Osteocyte (in vitro differentiated cells): ENCODE data around the gene CEACAM19. TPM values are rescaled to one million over a fixed set of nuclear protein-coding genes. Genes with fewer than 3 reads are reported as not detected.
"Not testable (repeated sequence)": the region's sequence is repeated elsewhere in the genome, so short reads cannot be mapped to it uniquely, and the experiment has no call there.

Source experiments
- DNase-seq: peaks from one replicate; pipeline ENCODE4 v3.0.0; 2021; ENCODE audit warnings: mixed read lengths; ENCODE audit not compliant: unreplicated experiment; ENCODE audit errors: extremely low spot score
- H3K27ac Mint-ChIP-seq: one replicate; pipeline ENCODE4 v1.8.0; 2021; ENCODE audit warnings: mild to moderate bottlenecking, mixed read lengths; ENCODE audit not compliant: unreplicated experiment
- H3K27me3 Mint-ChIP-seq: one replicate; pipeline ENCODE4 v1.8.0; 2021; ENCODE audit warnings: mixed read lengths; ENCODE audit not compliant: unreplicated experiment
- H3K36me3 Mint-ChIP-seq: one replicate; pipeline ENCODE4 v1.8.0; 2021; ENCODE audit warnings: mixed read lengths; ENCODE audit not compliant: unreplicated experiment
- H3K4me1 Mint-ChIP-seq: one replicate; pipeline ENCODE4 v1.8.0; 2021; ENCODE audit warnings: mixed read lengths; ENCODE audit not compliant: unreplicated experiment
- H3K4me3 Mint-ChIP-seq: one replicate; pipeline ENCODE4 v1.8.0; 2021; ENCODE audit warnings: mild to moderate bottlenecking, moderate library complexity, mixed read lengths; ENCODE audit not compliant: unreplicated experiment
- H3K9me3 Mint-ChIP-seq: one replicate; pipeline ENCODE4 v1.8.0; 2021; ENCODE audit warnings: mixed read lengths; ENCODE audit not compliant: unreplicated experiment
- CTCF ChIP-seq: fragments of 200-600 bp; sonication (generic); IDR thresholded peaks from 2 replicates; pipeline ENCODE4 v1.5.0; 2021; ENCODE audit warnings: antibody characterized with exemption, mild to moderate bottlenecking, moderate library complexity
- total RNA-seq: library from RNA; stranded (reverse); gene quantifications from 2 replicates; pipeline ENCODE4 v1.2.1, GENCODE V29; 2021

The CEACAM19 gene
- total RNA-seq, 1 donor from 2014 or later: 7.4 TPM

GRCh38 chr19:44712864-44713515 lies 41.7 kb downstream of the CEACAM19 start:
- Mint-ChIP-seq H3K27ac (no peak overlapping the region), H3K27me3 (no peaks in the 10 kb centered on the region), H3K36me3 (no peaks in the 10 kb centered on the region), H3K4me1 (peaks cover 6% of the 10 kb centered on the region), H3K9me3 (peaks cover 5% of the 10 kb centered on the region), H3K4me3 (no peak overlapping the region)
- TF ChIP-seq CTCF: no peak
- DNase-seq: no peak

DNA sequence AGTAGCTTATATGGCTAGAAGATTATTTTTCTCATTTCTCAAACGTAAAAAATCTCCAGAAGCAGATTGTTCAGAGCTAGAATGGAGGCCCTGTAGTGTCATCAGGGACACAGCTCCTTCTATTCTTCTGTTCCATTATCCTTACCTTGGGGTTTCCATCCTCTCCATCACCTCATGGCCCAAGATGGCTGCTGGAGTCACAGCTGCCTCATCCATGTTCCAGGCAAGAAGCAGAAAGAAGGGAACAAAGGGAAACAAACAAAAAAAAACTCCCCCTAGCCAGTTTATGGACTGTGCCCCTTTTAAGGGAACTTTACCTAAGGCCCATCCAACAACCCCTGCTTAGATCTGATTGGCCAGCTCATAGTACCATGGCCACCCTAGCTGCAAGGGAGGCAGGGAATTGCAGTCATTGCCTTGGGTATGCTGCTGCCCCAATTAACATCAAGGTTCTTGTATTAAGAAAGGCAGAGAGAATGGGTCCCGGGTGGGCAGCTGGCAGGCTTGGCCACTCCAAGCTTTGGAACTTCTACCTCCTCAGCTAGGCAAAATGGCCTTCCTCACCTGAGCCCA lies 43.4 kb downstream of the CEACAM19 start:
- no peak overlapping the region for H3K27ac Mint-ChIP-seq

DNA sequence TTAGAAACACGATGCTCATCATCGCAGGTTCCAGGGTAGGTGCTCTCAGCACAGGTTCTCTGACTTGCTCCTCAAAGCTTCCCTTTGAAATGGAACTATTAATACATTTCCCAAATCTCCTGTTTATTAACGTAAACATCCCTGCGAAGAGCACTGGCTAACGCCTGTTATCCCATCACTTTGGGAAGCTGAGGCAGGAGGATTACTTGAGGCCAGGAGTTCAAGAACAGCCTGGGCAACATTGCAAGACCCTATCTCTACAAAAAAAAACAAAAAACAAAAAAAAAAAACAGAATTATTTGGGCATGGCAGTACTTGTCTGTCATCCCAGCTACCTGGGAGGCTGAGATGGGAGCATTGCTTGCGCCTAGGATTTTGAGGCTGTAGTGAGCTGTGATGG lies 46.3 kb downstream of the CEACAM19 start:
- Mint-ChIP-seq H3K9me3 (peaks cover 5% of the 10 kb centered on the region), H3K4me1 (peaks cover 30% of the 10 kb centered on the region), H3K36me3 (no peaks in the 10 kb centered on the region), H3K4me3 (no peak overlapping the region), H3K27me3 (no peaks in the 10 kb centered on the region), H3K27ac (no peak overlapping the region)
- DNase-seq: no peak
- TF ChIP-seq CTCF: no peak

More for the DNA sequence above, 43.4 kb downstream of the CEACAM19 start:
- H3K9me3 Mint-ChIP-seq: peaks cover 5% of the 10 kb centered on the region
- no peak for DNase-seq
- no peak overlapping the region for H3K4me3 Mint-ChIP-seq
- peaks cover 22% of the 10 kb centered on the region for H3K4me1 Mint-ChIP-seq
- no peak for TF ChIP-seq CTCF
- H3K36me3 Mint-ChIP-seq: no peaks in the 10 kb centered on the region
- H3K27me3 Mint-ChIP-seq: no peaks in the 10 kb centered on the region

DNA sequence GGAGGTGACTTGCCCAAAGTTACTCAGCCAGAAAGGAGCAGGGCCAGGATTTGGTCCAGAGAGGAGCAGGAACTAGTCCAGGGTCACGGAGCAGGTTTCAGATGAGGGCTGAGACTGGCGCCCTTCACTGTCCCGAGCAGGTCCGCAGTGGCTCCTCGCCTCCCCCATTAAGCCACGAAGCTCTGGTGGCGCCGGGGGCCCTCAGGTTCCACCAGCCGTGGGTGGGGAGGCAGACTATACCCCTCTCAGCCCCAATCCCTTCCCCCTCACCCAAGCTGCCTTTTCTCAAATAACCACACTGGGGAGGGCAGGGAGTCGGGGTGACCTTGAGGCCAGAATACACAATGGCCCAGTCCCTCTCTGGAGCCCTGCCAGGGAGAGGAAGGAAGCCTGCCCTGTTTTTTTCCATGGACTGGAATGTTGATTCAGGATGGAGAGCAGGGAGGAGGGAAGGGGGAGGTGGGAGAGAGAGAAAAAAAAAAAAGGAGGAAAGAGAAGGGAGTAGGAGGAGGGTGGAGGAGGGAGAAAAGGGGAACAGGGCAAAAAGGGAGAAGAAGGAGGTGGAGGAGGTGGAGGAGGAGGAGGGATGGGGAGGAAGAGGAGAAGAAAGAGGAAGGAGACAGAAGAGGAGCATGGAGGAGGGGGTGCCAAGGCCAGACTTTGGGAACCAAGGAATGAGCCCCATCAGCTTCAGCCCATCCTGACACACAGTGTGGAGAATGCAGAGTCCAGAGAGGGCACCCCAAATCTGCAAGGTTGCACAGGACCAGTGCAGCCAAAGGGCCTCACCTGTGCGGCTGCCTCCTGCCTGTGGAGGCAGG lies 47.4 kb downstream of the CEACAM19 start:
- Mint-ChIP-seq H3K4me3 (peak overlapping the region; percentile 42), H3K27me3 (no peaks in the 10 kb centered on the region), H3K27ac (peak overlapping the region; percentile 89), H3K9me3 (peaks cover 5% of the 10 kb centered on the region), H3K36me3 (no peaks in the 10 kb centered on the region), H3K4me1 (peaks cover 33% of the 10 kb centered on the region)
- no peak for DNase-seq
- TF ChIP-seq CTCF: no peak

- DNase-seq: no peak
- H3K27me3 Mint-ChIP-seq: no peaks in the 10 kb centered on the region
- peaks cover 40% of the 10 kb centered on the region for H3K4me1 Mint-ChIP-seq
- H3K9me3 Mint-ChIP-seq: peaks cover 5% of the 10 kb centered on the region
- no peak overlapping the region for H3K4me3 Mint-ChIP-seq
- no peaks in the 10 kb centered on the region for H3K36me3 Mint-ChIP-seq
- TF ChIP-seq CTCF: no peak
- H3K27ac Mint-ChIP-seq: no peak overlapping the region
Observed at GRCh38 chr19:44719262-44719701, 48.0 kb downstream of the CEACAM19 start.

DNA sequence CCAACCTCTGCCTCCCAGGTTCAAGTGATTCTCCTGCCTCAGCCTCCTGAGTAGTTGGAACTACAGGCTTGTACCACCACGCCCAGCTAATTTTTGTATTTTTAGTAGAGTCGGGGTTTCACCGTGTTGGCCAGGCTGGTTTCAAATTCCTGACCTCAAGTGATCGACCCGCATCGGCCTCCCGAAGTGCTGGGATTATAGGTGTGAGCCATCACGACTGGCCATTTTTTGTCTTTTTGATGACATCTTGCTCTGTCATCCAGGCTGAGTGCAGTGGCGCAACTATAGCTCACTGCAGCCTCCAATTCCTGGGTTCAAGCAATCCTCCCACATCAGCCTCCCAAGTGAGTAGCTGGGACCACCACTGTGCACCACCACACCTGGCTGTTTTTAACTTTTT lies 49.1 kb downstream of the CEACAM19 start:
- not testable (repeated sequence) for H3K4me3 Mint-ChIP-seq, H3K9me3 Mint-ChIP-seq, H3K36me3 Mint-ChIP-seq, H3K27me3 Mint-ChIP-seq, DNase-seq, H3K27ac Mint-ChIP-seq
- peaks cover 45% of the 10 kb centered on the region for H3K4me1 Mint-ChIP-seq
